B cell (primary cell): ENCODE measurements around the gene TRIM2. TPM values are rescaled to one million over a fixed set of nuclear protein-coding genes. Genes with fewer than 3 reads are reported as not detected.

Experiments
- ATAC-seq: fragments of 200-7000 bp; cut with Tn5 transposase; one replicate; pipeline ENCODE4 v1.10.0; 2021; ENCODE audit warnings: low read depth, mild to moderate bottlenecking, moderate number of reproducible peaks, moderate library complexity
- CTCF ChIA-PET: fragments of 350-600 bp; sonication (Branson Sonifier 250); formaldehyde crosslinking; loops from one replicate; lab custom pipeline; 2021; ENCODE audit warnings: antibody characterized with exemption, inconsistent platforms; lab: Charles Lee
- POLR2A ChIA-PET: fragments of 350-600 bp; sonication (Branson Sonifier 250); formaldehyde crosslinking; loops from one replicate; lab custom pipeline; 2021; ENCODE audit warnings: antibody characterized with exemption; lab: Charles Lee
- DNase-seq: peaks from one replicate; pipeline ENCODE4 v3.0.0; 2013
- H2AFZ ChIP-seq: 2 replicates; pipeline ENCODE4 v1.6.1; 2012; ENCODE audit warnings: mild to moderate bottlenecking, low read depth, low read length; ENCODE audit not compliant: insufficient read depth, poor library complexity, severe bottlenecking
- H3K27ac ChIP-seq, 2 donors: 1 replicate in 1 of 2; 2 replicates in 1 of 2; pipeline ENCODE4 v1.5.1; 2012 to 2013; ENCODE audit warnings: low read length in 2 of 2, mild to moderate bottlenecking in 2 of 2, moderate library complexity in 1 of 2
- H3K27me3 ChIP-seq, 4 experiments: fragments of 200-600 bp in 1 of 4; sonication (generic) in 1 of 4; replicated peaks in 1 of 4; 1 replicate in 2 of 4; 2 replicates in 2 of 4; pipeline versions ENCODE4 v1.6.1 to v1.7.0; 2013 to 2016; ENCODE audit warnings: low read length in 3 of 4, mild to moderate bottlenecking in 2 of 4, mixed read lengths in 1 of 4, moderate library complexity in 1 of 4; ENCODE audit not compliant: insufficient read depth in 4 of 4, control insufficient read depth in 3 of 4; ENCODE audit errors: control extremely low read depth in 1 of 4
- H3K36me3 ChIP-seq, 2 experiments: replicated peaks in 1 of 2; 1 replicate in 1 of 2; 2 replicates in 1 of 2; pipeline versions ENCODE4 v1.6.1 to v1.7.1; 2013; ENCODE audit warnings: low read length in 1 of 2; ENCODE audit not compliant: insufficient read depth in 2 of 2, control insufficient read depth in 1 of 2; ENCODE audit errors: control extremely low read depth in 1 of 2, extremely low read depth in 1 of 2
- H3K4me1 ChIP-seq, 2 donors: fragments of 200-600 bp in 1 of 2; sonication (generic) in 1 of 2; 1 replicate in 1 of 2; 2 replicates in 1 of 2; pipeline versions ENCODE4 v1.5.1 to v1.6.1; 2013 to 2017; ENCODE audit warnings: low read length in 2 of 2; ENCODE audit not compliant: control insufficient read depth in 2 of 2, insufficient read depth in 2 of 2
- H3K4me2 ChIP-seq: replicated peaks from 2 replicates; pipeline ENCODE3; 2012; ENCODE audit warnings: mild to moderate bottlenecking, low read depth, low read length; ENCODE audit not compliant: poor library complexity, severe bottlenecking
- H3K4me3 ChIP-seq, 5 experiments: fragments of 200-600 bp in 1 of 5; sonication (generic) in 1 of 5; 1 replicate in 3 of 5; 2 replicates in 2 of 5; pipeline versions ENCODE4 v1.5.1 to v1.7.0; 2011 to 2016; ENCODE audit warnings: low read length in 4 of 5, mild to moderate bottlenecking in 4 of 5, low read depth in 2 of 5, control low read depth in 1 of 5, moderate library complexity in 1 of 5; ENCODE audit not compliant: insufficient read depth in 1 of 5; ENCODE audit errors: control extremely low read depth in 1 of 5, extremely low read depth in 1 of 5
- H3K79me2 ChIP-seq: fragments of 200-600 bp; sonication (generic); one replicate; pipeline ENCODE4 v1.6.0; 2016; ENCODE audit warnings: low read length; ENCODE audit not compliant: control insufficient read depth, insufficient read depth
- H3K9ac ChIP-seq: fragments of 200-600 bp; sonication (generic); 2 replicates; pipeline ENCODE4 v1.6.1; 2017; ENCODE audit warnings: mild to moderate bottlenecking, low read length, moderate library complexity
- H3K9me3 ChIP-seq, 3 donors: one replicate each; pipeline versions ENCODE4 v1.6.1 to v1.7.1; 2013; ENCODE audit warnings: low read length in 2 of 3; ENCODE audit not compliant: control insufficient read depth in 2 of 3, insufficient read depth in 1 of 3; ENCODE audit errors: control extremely low read depth in 1 of 3
- H4K20me1 ChIP-seq: 2 replicates; pipeline ENCODE4 v1.6.0; 2012; ENCODE audit warnings: mild to moderate bottlenecking, low read length; ENCODE audit not compliant: insufficient read depth, control insufficient read depth, poor library complexity, severe bottlenecking
- H3K27ac Mint-ChIP-seq: one replicate; pipeline ENCODE4 v1.8.0; 2021; ENCODE audit warnings: mixed read lengths
- H3K27me3 Mint-ChIP-seq: one replicate; pipeline ENCODE4 v1.8.0; 2021; ENCODE audit warnings: mixed read lengths
- H3K4me1 Mint-ChIP-seq: one replicate; pipeline ENCODE4 v1.8.0; 2021; ENCODE audit warnings: mixed read lengths
- H3K4me3 Mint-ChIP-seq: one replicate; pipeline ENCODE4 v1.8.0; 2021; ENCODE audit warnings: mixed read lengths
- H3K9me3 Mint-ChIP-seq: one replicate; pipeline ENCODE4 v1.8.0; 2022; ENCODE audit warnings: mixed read lengths; ENCODE audit not compliant: insufficient read depth
- EZH2 ChIP-seq: IDR thresholded peaks from 2 replicates; pipeline ENCODE4 v1.6.1; 2012; ENCODE audit warnings: borderline replicate concordance, low read depth, mild to moderate bottlenecking, moderate library complexity, low read length; ENCODE audit not compliant: insufficient read depth, poor library complexity, severe bottlenecking
- WGBS: methylation state at CpG from one replicate; pipeline ENCODE4 v1.1.5; 2013; ENCODE audit warnings: missing lambda C conversion rate; ENCODE audit not compliant: insufficient coverage; 5-methylcytosine and 5-hydroxymethylcytosine counted together
- intact Hi-C: fragments of 100-400 bp; cut with micrococcal nuclease; formaldehyde crosslinking; loops from one replicate; pipeline ENCODE4 v1.10.0; 2022
- polyA plus RNA-seq: library from polyadenylated mRNA; depleted of rRNA; stranded (reverse); fragments of >200 nt; gene quantifications from 2 replicates; pipeline ENCODE4 v1.2.3, GENCODE V29; 2012
- total RNA-seq, 2 donors: library from RNA; stranded (reverse); fragments of 120-200 nt in 1 of 2; gene quantifications; 1 replicate in 1 of 2; 2 replicates in 1 of 2; pipeline versions ENCODE4 v1.2.3 to v1.2.4, GENCODE V29; 2013 to 2022
- TF ChIP-seq, protein P1 (sequence below): fragments of 200-600 bp; IDR thresholded peaks from one replicate; pipeline ENCODE4 v1.8.0; 2022; ENCODE audit warnings: antibody characterized with exemption, mild to moderate bottlenecking

Gene TRIM2
- total and polyA plus RNA-seq, 2 donors (not counting 1 experiment from before 2014, with no cell fraction given): 1.2 to 6.4 TPM

GRCh38 chr4:153322791-153323190, 118.5 kb downstream of the TRIM2 start:
- Mint-ChIP-seq H3K4me1 (peaks cover 6% of the 10 kb centered on the region), H3K27ac (no peak overlapping the region), H3K9me3 (no peaks in the 10 kb centered on the region), H3K4me3 (no peak overlapping the region), H3K27me3 (no peaks in the 10 kb centered on the region)
- Histone ChIP-seq H3K79me2 (no peaks in the 10 kb centered on the region), H3K9me3 (no peaks in the 10 kb centered on the region), H3K4me2 (no peak overlapping the region), H3K9ac (no peak overlapping the region), H2AFZ (no peak overlapping the region), H4K20me1 (no peaks in the 10 kb centered on the region), H3K4me1 (peaks cover 0 to 5% of the 10 kb centered on the region in 2 donors), H3K4me3 (no peak overlapping the region), H3K27me3 (no peaks in the 10 kb centered on the region), H3K36me3 (no peaks in the 10 kb centered on the region), H3K27ac (no peak overlapping the region)
- TF ChIP-seq, protein P1, sequence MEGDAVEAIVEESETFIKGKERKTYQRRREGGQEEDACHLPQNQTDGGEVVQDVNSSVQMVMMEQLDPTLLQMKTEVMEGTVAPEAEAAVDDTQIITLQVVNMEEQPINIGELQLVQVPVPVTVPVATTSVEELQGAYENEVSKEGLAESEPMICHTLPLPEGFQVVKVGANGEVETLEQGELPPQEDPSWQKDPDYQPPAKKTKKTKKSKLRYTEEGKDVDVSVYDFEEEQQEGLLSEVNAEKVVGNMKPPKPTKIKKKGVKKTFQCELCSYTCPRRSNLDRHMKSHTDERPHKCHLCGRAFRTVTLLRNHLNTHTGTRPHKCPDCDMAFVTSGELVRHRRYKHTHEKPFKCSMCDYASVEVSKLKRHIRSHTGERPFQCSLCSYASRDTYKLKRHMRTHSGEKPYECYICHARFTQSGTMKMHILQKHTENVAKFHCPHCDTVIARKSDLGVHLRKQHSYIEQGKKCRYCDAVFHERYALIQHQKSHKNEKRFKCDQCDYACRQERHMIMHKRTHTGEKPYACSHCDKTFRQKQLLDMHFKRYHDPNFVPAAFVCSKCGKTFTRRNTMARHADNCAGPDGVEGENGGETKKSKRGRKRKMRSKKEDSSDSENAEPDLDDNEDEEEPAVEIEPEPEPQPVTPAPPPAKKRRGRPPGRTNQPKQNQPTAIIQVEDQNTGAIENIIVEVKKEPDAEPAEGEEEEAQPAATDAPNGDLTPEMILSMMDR: no peak
- TF ChIP-seq EZH2: no peak
- intact Hi-C loops: loop anchor here (10.0 kb wide), 1 partner anchor 68 kb away; no protein-coding TSS in a partner anchor
- ATAC-seq (no peak), DNase-seq (no peak)
- ChIA-PET CTCF (interaction anchor here (1.1 to 1.8 kb wide), 3 partner anchors 180 to 197 kb away, joined by 3 to 5 read pairs (median 4); no protein-coding TSS in a partner anchor), POLR2A (no interaction called here)
- 67% methylated on average over 1 of the region's 6 CpGs for WGBS

DNA sequence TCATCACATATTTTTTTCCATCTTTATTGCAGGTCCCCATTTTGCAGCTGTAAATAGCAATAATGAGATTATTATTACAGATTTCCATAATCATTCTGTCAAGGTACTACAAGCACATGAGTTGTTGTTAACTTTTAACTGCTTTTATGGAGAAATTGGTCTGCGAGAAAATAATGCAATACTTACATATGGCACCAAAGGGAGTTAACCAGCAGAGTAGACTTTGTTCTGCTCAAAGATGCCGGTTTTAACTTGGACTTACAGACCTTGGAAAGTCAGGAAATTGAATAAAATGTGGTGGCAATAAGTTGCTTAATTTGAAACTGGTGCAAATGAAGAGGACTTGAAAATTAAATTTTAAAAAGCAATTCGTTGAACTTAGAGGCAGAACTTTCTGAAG, 119.8 kb downstream of the TRIM2 start:
- H3K27me3 ChIP-seq: no peaks in the 10 kb centered on the region
- peaks cover 6% of the 10 kb centered on the region for H3K4me1 Mint-ChIP-seq
- intact Hi-C loops: loop anchor here (10.0 kb wide), 1 partner anchor 69 kb away; no protein-coding TSS in a partner anchor
- H3K27ac ChIP-seq: no peak overlapping the region
- no peaks in the 10 kb centered on the region for H3K79me2 ChIP-seq
- no peak for ATAC-seq
- DNase-seq: no peak
- no peak overlapping the region for H3K4me2 ChIP-seq
- TF ChIP-seq, protein P1: no peak
- TF ChIP-seq EZH2: no peak
- no peak overlapping the region for H2AFZ ChIP-seq
- H3K9me3 ChIP-seq: no peaks in the 10 kb centered on the region
- H3K4me1 ChIP-seq: peaks cover 0 to 5% of the 10 kb centered on the region in 2 donors
- no peaks in the 10 kb centered on the region for H4K20me1 ChIP-seq
- no peak overlapping the region for H3K4me3 ChIP-seq
- WGBS: no CpG with 5 or more reads among the region's 3 CpGs
- H3K27me3 Mint-ChIP-seq: no peaks in the 10 kb centered on the region
- no peak overlapping the region for H3K9ac ChIP-seq
- ChIA-PET POLR2A (no interaction called here), CTCF (interaction anchor here (1.8 kb wide), 1 partner anchor 181 kb away, joined by 5 read pairs; no protein-coding TSS in a partner anchor)
- no peak overlapping the region for H3K27ac Mint-ChIP-seq
- H3K9me3 Mint-ChIP-seq: no peaks in the 10 kb centered on the region
- H3K36me3 ChIP-seq: no peaks in the 10 kb centered on the region
- H3K4me3 Mint-ChIP-seq: no peak overlapping the region
